Thoracic aorta (tissue), 2 donors: ENCODE measurements around the gene ZSCAN12. TPM values are rescaled to one million over a fixed set of nuclear protein-coding genes. Genes with fewer than 3 reads are reported as not detected.

Experiments
- ATAC-seq: fragments of 150-250 bp; one replicate; pipeline ENCODE4 v1.8.0; 2017; ENCODE audit warnings: low read depth; ENCODE audit not compliant: insufficient number of reproducible peaks, low FRiP score
- DNase-seq: peaks from one replicate; pipeline ENCODE4 v3.0.0-alpha.2; 2020; ENCODE audit warnings: low spot score
- H3K27ac ChIP-seq, 2 donors: fragments of 200-600 bp; sonication (generic); 1 replicate in 1 of 2; 2 replicates in 1 of 2; pipeline ENCODE4 v1.5.1; 2016; ENCODE audit warnings: mild to moderate bottlenecking in 2 of 2, moderate library complexity in 2 of 2
- H3K27me3 ChIP-seq: fragments of 200-600 bp; sonication (generic); replicated peaks from 2 replicates; pipeline ENCODE4 v1.6.0; 2016; ENCODE audit warnings: mild to moderate bottlenecking; ENCODE audit not compliant: insufficient read depth
- H3K36me3 ChIP-seq: fragments of 200-600 bp; sonication (generic); one replicate; pipeline ENCODE4 v1.5.1; 2016
- H3K4me1 ChIP-seq, 2 donors: fragments of 200-600 bp; sonication (generic); 1 replicate in 1 of 2; 2 replicates in 1 of 2; pipeline versions ENCODE4 v1.5.1 to v1.6.0; 2016; ENCODE audit warnings: low read depth in 2 of 2, mild to moderate bottlenecking in 1 of 2; ENCODE audit not compliant: control insufficient read depth in 1 of 2
- H3K4me3 ChIP-seq: fragments of 200-600 bp; sonication (generic); 2 replicates; pipeline ENCODE4 v1.5.1; 2016; ENCODE audit warnings: mild to moderate bottlenecking
- H3K9me3 ChIP-seq: fragments of 200-600 bp; sonication (generic); 2 replicates; pipeline ENCODE4 v1.5.1; 2016
- total RNA-seq, 2 donors: library from RNA; depleted of rRNA; stranded (reverse); fragments of >200 nt; gene quantifications; one replicate each; pipeline versions ENCODE4 v1.1.0 to v1.2.3, GENCODE V29; 2016
- TF ChIP-seq, protein P1 (sequence below): fragments of 200-600 bp; sonication (generic); IDR thresholded peaks from one replicate; pipeline ENCODE4 v1.5.1; 2019; ENCODE audit warnings: antibody characterized with exemption

Gene ZSCAN12
- total RNA-seq, 2 donors from 2014 or later = 1.6 to 4.3 TPM

DNA sequence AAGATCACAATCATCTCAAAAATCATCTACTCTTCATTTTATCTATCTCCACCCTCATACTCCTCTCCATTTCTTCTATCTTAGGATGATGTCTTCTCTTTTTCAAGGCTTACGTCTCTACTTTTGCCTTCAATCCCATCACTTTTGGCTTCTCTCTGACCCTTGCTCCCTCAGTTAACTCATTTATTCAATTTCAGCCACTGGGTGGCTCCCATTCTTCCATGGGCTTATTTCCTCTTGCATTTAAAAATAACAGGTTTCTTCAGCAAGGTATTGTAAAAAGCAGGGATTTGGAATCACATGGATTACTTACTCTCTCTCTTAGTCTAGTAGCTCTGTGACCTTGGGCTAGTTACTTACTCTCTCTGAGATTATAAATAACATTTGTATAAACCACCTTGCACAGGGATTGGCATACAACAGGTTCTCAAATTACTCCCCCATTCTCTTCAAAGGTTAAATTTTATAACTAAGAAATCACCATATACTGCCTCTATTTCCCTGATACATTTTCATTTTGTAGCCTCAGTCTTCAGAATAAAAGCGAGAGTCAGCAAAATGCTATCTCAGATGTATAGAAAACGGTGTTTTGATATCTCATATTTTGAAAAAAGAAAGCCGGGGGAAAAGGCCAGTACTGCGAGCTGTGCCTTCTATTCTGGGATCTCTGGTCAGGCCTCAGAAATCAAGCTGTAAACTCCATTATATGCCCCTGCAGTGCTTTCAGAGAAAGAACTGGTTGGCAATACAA lies 5.5 kb downstream of the ZSCAN12 start:
- Histone ChIP-seq H3K27me3 (no peaks in the 10 kb centered on the region), H3K4me1 (peaks cover 13 to 23% of the 10 kb centered on the region in 2 donors), H3K36me3 (peaks cover 40% of the 10 kb centered on the region)

GRCh38 chr6:28390688-28391087 lies 8.9 kb downstream of the ZSCAN12 start:
- ATAC-seq (no peak), DNase-seq (no peak)
- Histone ChIP-seq H3K4me3 (no peak overlapping the region), H3K27ac (no peak overlapping the region), H3K36me3 (peaks cover 46% of the 10 kb centered on the region), H3K4me1 (peaks cover 0 to 3% of the 10 kb centered on the region in 2 donors), H3K27me3 (no peaks in the 10 kb centered on the region), H3K9me3 (no peaks in the 10 kb centered on the region)
- TF ChIP-seq, protein P1, sequence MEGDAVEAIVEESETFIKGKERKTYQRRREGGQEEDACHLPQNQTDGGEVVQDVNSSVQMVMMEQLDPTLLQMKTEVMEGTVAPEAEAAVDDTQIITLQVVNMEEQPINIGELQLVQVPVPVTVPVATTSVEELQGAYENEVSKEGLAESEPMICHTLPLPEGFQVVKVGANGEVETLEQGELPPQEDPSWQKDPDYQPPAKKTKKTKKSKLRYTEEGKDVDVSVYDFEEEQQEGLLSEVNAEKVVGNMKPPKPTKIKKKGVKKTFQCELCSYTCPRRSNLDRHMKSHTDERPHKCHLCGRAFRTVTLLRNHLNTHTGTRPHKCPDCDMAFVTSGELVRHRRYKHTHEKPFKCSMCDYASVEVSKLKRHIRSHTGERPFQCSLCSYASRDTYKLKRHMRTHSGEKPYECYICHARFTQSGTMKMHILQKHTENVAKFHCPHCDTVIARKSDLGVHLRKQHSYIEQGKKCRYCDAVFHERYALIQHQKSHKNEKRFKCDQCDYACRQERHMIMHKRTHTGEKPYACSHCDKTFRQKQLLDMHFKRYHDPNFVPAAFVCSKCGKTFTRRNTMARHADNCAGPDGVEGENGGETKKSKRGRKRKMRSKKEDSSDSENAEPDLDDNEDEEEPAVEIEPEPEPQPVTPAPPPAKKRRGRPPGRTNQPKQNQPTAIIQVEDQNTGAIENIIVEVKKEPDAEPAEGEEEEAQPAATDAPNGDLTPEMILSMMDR = no peak

More for the DNA sequence above, 5.5 kb downstream of the ZSCAN12 start:
- Histone ChIP-seq H3K4me3 (no peak overlapping the region), H3K9me3 (no peaks in the 10 kb centered on the region), H3K27ac (no peak overlapping the region)
- DNase-seq (no peak), ATAC-seq (no peak)
- TF ChIP-seq, protein P1 = no peak

DNA sequence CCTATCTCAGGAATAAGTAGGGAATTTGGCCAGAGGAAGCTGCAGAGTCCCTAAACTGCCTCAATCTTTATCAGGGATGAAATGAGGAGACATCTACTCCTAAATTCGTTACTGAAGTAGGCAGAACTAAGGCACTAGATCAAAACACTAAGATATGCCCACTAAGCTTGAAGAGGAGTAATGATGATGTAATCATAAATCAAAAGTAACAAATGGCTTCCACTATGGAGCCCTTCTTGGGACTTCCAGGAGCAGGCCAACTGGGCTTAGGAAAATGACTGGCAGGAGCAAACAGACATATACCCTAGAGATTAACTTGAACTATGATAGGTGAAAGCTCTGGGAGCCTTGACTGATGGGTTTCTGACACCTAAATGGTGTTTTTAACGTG lies 15.4 kb downstream of the ZSCAN12 start:
- Histone ChIP-seq H3K27ac (no peak overlapping the region), H3K4me1 (peaks cover 4 to 15% of the 10 kb centered on the region in 2 donors), H3K27me3 (no peaks in the 10 kb centered on the region), H3K4me3 (no peak overlapping the region), H3K9me3 (no peaks in the 10 kb centered on the region), H3K36me3 (peaks cover 12% of the 10 kb centered on the region)
- DNase-seq (no peak), ATAC-seq (no peak)
- TF ChIP-seq, protein P1 = no peak

DNA sequence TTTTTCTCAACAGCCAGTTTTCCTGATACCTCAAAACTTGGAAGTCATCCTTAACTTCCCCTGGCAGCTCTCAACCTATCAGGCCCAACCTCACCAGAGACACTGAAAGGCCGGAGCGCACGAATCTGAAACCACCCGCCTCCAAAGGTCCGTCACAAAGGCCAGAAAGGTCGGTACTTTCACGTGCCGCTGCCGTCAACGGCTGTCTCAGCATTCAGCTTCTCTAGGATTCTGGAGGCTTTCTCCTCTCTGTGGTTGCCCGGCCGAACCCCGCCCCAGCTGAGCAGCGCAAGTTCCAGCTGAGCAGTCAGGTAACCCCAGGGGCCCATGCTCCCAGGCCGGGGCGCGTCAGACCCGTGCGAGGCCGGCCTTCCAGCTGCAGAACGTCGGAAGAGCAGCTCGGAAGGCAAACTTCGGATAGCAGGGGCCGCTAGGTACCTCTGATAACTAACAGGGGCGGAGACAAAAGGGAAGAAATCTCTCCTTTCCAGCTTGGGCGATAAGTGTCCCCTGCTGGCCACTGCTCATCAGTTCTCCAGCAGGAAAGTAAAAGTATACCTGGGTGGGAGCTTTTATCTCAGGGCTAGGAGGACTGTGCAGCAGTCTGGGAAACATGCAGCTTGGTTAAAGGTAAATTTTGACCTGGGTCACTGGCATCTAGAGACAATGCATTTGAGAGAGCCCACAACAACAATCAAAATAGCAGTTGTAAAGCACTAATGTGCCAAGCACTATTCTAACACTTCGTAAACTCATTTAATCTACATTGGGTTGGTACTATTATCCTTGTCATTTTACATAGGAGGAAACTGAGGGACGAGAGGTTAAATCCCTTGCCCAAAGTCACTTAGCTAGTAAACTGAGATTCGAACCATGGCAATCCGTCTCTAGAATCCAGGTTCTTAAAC lies 16.1 kb downstream of the ZSCAN12 start:
- H3K36me3 ChIP-seq = peaks cover 7% of the 10 kb centered on the region
- TF ChIP-seq, protein P1 = no peak
- peak; percentile 60 for ATAC-seq

GRCh38 chr6:28380381-28380780 lies 19.2 kb downstream of the ZSCAN12 start:
- no peak for ATAC-seq
- TF ChIP-seq, protein P1 = no peak
- DNase-seq = no peak
- Histone ChIP-seq H3K4me3 (no peak overlapping the region), H3K9me3 (no peaks in the 10 kb centered on the region), H3K36me3 (peaks cover 4% of the 10 kb centered on the region), H3K27ac (no peak overlapping the region), H3K4me1 (peaks cover 4 to 15% of the 10 kb centered on the region in 2 donors), H3K27me3 (no peaks in the 10 kb centered on the region)

More for the DNA sequence above, 16.1 kb downstream of the ZSCAN12 start:
- Histone ChIP-seq H3K27ac (peak overlapping the region in 1 of 2 donors; percentile 63), H3K9me3 (no peaks in the 10 kb centered on the region), H3K4me1 (peaks cover 4 to 15% of the 10 kb centered on the region in 2 donors), H3K27me3 (no peaks in the 10 kb centered on the region), H3K4me3 (peak overlapping the region; percentile 70)
- DNase-seq = peak; percentile 9
